CD4-positive, alpha-beta T cell treated with Interferon alpha-2 for 1 hour (primary cell): Measurements from ENCODE around the gene TECTB.

ENCODE experiments used
- DNase-seq, 2 donors: peaks; one replicate each; pipeline ENCODE4 v3.0.0-alpha.2; 2020 to 2022

Gene TECTB

DNA sequence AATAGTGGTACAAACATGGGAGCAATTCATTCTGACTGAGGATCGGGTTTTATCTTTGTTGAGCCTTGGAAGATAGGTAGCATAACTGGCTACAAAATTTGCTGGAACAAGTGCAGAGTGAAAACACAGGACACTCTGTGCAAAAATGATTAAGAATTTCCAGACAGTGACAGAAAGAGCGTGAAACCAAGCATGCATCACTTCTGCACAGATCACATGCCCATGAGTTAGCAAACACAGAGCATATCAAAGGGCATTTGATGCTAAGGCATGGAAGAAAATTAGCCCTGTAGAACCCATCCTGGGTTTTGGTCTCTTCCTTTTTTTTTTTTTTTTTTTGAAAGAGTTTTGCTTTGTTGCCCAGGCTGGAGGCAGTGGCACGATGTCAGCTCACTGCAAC, 28.3 kb downstream of the TECTB start:
- DNase-seq, result no peak

DNA sequence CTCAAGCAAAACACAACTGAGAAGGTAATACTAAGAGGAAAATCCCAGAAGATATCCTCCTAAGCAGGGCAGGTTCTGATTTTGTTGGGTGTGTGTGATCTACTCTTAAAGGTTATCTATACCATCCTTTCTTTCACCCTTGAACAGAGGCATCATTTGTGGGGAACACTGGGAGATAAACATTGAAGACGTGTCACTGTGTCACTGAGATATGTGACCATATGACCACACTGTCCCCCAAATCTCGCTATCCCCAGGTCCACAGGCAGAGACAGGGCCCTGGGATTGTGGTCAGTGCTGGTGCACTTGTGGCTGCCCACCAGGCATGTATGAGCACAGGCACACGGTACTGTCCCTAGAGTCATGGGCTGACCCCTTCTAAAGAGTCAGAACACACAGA, 30.0 kb downstream of the TECTB start:
- DNase-seq, result no peak

DNA sequence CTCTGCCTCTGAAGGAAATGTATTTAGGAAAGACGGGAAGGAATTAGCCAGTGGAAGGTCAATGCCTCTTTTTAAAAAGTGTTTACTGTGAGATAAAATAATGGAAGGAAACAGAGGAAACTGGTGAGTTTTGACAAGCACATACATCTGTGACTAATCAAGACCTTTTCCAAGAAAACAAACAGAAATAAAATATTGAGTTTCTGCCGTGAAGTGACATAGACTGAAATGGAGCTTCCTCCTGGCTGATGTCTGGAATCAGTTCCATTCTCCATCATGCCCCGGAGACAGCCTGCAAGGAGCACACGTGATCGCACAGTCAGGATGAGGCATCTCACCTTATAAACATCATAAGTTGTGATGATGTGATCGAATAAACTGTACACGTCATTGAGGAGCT, 30.7 kb downstream of the TECTB start:
- no peak for DNase-seq

DNA sequence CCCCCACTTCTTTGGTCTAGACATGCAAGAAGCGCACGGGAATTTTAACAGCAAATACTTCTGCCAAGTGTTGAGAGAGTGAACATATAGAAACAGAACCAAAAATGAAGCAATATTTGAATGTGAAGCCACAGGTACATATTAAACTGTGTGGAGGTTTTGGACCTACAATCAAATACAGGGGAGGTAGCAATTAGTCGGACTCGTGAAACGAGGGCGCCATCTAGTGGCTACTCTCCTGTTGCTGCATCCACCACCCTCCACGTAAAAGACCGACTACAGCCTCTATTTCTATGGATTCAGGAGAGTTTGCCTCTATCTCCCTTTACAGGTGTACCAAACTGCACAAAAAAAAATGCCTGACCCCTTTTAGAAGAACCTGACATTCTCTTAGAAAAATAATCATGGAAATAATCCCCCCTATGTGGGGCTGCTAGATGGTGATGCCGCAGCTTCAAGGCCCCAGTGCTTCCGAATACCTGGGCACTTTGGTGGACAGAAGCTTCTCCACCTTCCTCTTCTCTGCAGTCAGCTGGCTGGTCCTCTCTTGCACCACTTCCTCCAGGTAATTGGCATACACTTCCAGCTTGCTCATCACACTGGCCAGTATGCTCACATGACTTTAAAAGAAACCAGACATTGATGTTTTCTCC, 31.7 kb downstream of the TECTB start:
- DNase-seq, result peak; percentile 54 to 71

DNA sequence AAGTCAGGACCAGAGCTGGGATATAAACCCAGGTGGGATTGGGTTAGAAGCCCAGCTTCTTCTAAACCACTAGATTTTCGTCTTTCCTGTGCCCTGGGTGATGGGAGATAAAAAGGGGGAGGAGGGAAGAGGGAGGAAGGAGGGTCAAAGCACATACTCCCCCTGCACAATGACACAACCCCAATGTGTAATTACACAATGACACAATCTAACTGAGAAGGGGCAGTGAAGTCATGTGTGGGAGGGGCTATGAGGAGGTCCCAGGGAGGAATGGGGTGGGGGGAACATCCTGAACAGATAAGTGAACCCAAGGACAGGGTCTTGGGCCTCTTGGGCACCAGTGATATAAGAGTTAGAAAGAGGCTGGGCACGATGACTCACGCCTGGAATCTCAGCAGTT, 44.5 kb downstream of the TECTB start:
- DNase-seq, result no peak

DNA sequence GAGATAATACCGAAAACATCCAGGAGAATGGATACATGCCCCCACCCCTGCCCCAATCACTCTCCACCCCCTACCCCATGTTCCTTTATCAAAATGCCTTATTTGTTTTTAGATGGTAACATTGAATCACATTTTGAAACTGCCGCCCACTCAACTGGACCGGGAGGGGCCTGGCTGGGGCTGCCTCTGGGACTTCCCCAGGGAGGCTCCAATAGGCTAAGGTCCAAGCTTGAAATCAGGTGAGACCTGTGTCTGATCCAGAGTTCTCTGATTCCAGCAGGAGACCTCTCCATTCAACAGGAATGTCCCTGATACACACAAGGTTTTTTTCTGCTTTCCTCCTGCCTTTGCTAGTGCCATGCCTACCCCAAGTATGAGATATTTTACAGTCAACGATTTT, 47.0 kb downstream of the TECTB start:
- no peak for DNase-seq

DNA sequence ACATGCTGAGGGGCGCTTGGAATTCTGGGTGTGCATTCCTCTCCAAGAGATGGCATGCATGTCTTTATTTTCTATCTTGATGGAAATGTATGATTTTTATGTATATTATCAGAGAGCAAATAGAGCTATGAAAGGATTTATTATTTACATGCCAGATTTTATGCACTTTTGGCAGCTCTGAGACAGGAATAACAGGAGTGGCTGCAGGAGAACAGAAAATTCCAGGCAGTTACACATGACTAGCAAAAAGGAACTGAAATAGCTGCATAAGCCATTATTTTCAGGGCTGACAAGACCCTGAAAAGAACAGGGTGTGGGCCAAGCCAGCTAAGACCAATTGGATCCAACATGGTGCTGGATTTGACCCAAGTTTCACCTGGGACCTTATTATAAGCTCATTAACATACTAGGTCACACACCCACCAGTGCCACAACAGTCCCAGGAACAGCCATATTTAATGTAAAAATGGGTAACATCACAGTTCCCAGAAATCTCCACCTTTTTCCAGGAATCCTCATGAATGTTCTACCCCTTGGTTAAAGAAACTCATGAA, 47.5 kb downstream of the TECTB start:
- DNase-seq, result no peak

DNA sequence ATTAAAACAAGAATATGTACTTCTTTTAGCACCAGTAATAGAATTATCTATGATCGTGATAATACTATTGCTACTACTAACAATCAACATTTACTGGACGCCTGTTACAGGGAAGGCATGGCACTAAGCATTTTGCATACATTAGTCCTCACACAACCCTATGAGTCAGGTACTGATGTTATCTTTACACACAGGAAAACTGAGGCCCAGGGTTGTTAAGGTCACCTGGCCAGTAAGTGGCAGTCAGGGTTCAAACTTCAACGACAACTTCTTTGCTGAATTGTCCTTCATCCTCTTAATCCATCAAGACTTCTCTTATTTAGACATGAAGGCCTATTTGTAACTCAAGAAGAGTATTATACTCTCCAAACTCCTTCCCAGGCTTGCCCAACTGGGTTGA, 48.8 kb downstream of the TECTB start:
- DNase-seq, result no peak

DNA sequence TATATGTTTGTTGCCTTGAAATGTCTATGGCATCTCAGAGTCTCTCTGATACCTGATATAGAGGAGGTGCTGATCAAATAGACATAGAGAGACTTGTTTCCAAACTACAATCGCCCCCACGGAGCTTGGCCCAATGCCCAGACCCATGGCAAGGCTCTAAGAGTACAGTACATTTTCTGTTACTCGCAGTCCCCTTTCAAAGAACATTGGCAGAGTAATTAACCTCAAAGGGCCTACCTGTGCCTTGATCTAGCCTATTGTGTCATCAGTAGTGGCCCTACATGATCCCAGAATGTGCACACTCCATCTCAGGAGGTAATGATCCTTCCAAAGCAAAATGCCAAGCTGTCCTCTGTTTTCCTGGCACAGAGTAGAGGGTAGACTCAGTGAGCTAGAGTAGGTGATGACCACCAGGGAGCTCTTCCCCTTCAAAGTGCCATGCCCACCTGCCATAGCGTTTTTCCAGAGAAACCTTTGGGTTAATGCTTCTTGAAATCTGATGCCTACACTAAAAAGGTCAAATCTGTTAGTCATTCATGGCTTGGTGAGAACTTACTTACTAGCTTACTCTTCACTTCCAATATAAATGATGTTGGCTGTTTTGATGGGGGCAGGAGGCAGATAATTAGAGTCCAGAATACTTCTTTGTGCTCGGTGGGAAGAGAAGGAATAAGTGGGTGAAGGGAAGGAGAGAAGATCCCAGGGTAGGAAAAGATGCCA, 49.5 kb downstream of the TECTB start:
- DNase-seq, result no peak

DNA sequence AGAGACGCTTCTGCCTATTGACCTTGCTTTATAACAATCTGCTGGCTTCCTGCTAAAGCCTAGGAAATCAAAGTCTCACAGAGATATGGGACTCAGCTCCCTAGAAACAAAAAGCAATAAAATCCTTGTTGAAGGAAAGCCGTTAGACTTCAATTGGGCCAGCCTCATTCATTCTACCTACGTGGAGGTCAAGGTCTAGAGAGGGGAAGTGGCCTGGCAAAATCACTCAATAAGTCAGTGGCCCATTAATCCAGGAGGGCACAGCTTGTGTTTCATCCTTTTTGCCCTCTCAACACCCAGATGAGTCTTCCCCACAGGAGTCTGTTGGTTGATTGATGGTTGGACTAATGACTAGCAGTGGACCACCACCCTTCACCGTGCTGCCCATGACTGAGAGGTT, 50.3 kb downstream of the TECTB start:
- no peak for DNase-seq

DNA sequence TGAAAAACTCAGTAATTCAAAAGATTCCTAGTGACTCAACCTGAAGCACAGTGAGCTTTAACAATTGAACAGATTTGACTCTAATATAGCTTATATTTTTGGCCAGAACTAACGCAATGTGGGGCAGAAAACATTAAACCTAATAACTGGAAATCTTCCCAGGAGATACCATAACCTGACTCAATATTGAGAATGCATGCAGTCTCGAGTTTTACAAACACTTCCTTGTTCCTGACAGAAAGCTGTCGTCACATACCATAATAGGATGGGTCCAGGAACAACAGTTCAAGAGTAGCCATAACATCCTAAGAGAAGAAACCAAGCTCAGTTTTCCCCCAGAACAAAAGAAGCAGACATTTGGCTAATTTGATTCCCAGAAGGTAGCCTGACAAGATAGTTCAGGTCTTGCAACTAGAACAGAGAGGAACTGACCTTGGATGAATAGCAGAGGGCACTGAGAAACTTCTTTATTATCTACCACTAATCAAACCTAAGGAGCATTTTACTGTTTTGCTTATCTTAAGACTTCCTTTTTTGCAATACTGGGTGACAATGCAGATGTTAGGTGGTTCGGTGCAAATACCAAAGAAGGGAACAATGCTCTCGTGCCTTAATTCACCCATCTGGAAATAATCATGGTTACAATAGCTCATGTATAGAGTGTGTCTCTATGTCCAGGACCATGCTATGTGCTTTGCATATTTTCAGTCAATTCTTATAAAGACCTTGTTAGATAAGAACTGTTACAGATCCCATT, 52.1 kb downstream of the TECTB start:
- DNase-seq, result no peak

DNA sequence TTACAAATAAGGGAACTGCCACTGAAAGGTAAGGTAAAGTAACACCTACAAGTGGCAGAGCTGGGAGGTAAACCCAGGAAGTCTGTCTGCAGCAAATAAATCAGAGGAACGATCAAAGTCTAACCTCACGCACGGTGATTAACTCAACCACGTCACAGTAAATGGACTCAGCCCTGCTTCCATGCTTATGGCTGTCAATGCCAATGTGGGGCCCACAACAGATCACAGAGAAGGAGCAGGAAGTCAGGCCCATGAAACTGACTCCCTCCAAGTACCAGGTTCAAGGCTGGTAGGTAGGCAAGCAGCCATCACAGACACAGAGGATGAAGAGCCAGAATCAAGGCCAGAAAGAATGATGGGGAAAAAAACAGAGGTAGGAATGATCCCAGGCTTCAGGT, 52.7 kb downstream of the TECTB start:
- no peak for DNase-seq

DNA sequence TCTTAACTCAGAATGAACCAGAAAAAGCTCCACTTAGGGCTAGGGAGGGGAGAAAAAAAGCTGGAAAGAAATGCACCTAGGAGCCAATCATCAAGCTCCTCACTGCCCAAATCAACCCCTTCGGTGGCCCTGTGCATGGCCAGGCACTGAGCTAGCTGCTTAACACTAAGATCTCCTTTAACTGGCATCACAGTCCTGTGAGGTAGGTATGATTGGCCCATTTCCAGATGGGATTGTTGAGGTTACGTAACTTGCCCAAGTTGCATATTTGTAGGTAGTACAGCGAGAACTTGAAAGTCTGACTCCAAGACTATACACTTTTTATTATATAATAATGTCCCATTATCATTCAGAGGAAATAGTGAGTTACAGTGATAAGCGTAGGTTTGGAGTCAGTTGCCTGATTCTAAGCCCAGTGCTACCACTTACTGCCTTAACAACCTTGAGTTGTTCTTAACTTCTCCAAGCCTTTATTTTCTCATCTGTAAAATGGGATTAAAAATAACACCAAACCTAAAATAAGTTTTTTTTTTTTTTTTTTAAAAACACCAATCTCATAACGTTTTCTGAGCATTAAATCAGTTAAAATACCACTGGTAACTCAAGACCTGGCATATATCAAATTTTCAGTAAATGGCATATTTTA, 53.5 kb downstream of the TECTB start:
- DNase-seq, result no peak

DNA sequence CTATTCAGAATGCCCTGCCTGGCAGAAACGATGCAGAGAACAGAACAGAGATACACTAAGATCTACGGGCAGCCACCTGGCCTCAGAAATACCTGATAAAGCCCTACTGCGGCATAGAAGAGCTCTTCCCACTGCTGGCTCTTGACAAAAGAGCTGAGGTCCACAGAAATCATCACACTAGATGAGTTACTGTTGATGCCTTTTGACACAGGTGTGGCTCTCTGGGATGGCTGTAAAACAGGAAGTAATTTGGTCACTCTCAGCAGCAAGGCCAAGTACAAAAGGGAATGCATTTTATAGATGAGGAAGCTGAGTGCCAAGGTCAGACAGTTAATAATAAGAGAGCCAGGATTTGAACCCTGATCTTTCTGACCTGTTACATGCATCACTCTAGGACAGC, 55.8 kb downstream of the TECTB start:
- DNase-seq, result no peak

DNA sequence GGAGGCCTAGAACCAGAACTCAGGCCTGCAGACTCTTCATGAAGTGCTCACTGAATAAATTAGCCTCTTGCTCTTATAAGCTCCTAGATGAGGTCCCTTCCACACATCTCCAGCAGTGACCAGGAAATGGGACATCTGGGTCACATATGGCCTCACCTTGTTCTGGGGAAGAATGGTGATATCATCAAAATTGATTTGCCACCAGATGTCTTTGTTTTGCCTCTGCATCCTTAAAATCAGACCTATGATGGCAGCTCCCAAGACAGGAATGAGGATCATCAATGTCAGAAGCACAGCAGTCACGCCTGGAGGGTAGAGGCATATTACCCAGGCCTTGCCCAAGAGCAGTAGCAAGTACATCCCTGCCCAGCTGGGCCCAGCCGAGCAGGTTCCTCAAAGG, 57.4 kb downstream of the TECTB start:
- no peak for DNase-seq

DNA sequence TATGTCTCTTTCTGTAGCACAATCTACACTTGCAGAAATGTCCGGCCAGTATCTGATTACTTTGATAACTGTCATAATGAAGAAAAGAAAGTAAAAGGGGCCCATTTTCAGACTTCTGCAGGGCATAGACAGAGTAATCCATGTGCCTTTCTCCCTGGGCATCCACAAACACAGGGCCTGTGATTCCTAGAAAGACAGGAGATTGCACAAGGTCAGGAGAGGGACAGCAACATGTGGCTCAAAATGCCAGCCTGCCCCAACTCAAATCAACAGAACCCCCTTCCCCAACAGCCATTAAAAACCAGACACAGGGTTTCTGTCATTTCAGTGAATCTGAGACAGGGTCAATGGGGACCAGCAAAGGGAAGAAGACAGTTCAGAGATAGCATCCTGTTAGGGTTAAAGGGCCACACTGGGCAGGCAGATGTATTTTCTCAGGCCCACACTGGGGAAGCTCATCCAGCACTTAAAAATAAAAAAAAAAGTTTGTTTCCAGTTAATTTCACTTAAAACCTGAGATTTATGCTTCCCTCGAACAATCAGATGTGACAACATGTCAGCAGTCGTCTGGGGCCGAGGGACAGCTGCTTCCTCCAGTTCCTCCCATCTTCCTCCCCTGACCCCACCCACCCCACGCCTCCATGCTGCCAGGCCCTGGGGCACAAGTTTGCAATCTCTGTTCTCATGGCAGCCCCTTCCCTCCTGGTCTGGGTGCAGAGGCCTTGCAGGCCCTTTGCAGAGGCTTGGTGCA, 60.0 kb downstream of the TECTB start:
- DNase-seq, result no peak

DNA sequence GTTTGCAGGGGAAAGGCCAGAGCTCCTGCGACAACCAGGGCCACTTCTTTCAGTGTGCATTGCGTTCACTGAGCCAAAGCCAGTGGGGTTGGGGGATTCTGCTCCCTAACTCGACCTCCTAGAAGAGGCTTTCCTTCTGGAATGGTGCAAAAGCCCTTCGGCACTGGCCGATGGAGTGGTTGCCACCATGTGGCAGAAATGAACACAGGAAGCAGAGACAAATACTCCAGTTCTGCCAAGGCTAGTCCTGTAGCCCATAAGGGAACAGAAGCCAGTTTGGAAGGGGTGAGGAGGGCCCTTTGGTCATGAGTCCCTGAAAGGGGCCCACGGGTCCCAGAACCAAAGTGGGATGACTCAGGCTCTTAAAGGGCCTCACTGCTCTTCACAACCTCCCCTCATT, 61.1 kb downstream of the TECTB start:
- no peak for DNase-seq

DNA sequence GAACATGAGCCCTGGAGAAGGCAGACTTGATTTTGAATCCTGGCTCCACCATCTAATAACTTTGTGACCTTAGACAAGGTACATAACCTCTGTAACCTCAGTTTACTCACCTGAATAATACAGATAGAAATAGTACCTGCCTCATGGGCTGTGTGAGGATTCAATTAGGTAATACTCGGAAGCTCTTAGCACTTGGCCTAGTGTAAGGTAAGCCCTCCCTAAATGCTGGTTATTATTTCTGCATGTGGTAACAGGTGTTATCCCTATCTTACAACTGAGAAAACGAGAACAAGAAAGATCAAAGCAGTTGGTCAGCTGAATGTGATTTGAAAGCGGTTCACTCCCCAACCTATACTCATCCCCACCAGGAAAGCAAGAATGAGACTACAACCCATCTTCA, 62.0 kb downstream of the TECTB start:
- DNase-seq, result no peak

DNA sequence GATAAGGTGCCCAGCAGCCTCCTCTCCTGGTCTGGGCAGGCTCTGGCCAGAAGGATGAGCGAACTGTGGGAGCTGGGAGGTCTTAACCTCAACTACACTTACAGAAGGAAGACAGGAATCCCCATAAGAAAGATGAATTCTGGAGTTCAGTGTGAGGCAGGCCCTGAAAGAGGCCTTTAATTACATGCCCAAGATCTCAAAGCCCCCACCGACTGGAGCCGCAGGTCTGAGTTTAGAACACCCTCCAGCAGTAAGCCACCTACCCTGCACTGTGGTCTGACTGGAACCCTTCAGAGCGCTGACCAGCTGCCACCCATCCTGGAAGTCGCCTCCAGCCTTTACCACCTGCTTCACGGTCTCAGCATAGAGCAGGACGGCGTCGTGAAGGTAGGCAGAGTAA, 62.5 kb downstream of the TECTB start:
- DNase-seq, result no peak

DNA sequence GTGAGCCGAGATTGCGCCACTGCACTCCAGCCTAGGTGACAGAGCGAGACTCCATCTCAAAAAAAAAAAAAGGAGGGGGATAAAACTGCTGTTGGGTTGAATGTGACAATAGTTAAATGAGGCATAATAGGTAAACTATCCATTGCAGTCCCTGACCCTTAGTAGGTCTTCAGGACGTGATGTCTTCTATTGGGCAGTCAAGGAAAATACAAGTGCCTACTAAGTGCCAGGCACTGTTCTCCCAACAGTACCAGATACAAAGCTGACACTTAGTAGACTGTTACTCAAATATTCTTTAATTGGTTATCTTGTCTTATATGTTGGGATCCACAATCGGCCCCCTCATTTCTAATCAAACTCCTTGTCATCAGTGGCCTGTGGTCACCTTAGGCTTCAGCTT, 63.6 kb downstream of the TECTB start:
- DNase-seq, result no peak

DNA sequence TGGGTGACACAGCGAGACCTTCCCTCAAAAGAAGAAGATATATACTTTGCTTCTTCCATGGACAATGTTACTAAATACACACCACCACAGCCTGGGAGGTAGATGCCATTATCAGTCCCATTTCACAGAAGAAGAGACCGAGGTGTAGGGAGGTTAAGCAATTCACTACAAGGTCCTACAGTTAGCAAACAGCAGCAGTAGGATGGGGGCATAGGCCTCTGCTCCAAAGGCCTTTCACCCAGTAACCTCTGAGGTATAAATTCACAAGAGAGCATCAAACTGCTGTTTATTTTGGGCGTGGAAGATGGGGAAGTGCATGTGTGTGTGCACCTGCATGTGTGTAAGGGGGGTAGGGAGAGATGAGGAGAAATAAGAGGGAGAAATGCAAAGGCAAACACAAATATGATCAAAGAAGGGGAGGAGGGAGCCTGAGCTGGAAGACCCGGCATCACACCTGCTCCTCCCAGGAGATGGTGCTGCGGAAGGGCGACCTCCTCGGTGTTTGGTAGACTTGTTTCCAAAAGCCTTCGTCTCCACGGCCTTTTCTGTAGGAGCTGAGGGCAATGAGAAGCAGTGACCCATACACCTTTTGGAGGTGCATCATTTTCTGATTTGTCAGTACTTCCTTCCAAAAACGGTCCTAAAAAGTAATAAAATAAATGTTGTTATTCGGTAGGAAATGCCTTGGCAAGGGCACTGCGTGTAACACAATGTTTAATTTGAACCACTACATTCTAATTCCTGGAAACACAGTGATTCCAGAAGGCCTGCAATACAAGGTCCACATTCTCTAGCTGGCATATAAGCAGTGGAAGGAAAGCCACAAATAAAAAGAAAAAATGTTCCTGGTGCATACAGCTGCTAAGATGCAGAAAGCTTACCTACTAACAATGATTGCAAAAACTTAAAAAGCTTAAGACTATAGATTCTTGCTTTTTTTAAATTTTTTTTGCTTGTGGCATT, 64.8 kb downstream of the TECTB start:
- DNase-seq, result no peak
